KMS-11 (cell line): ENCODE results near the gene TICAM1.

Experiments
- H2AFZ ChIP-seq: fragments of 200-600 bp; sonication (generic); 2 replicates; pipeline ENCODE4 v1.6.1; 2016; ENCODE audit warnings: antibody characterized with exemption, mixed run types, low read depth
- H3K27ac ChIP-seq: fragments of 200-600 bp; sonication (generic); 2 replicates; pipeline ENCODE4 v1.6.1; 2016; ENCODE audit warnings: mild to moderate bottlenecking, mixed run types
- H3K27me3 ChIP-seq: fragments of 200-600 bp; sonication (generic); 2 replicates; pipeline ENCODE4 v1.6.1; 2017; ENCODE audit warnings: mild to moderate bottlenecking, low read depth, mixed run types, moderate library complexity; ENCODE audit not compliant: insufficient read depth
- H3K36me3 ChIP-seq: fragments of 200-600 bp; sonication (generic); 2 replicates; pipeline ENCODE4 v1.6.1; 2017; ENCODE audit warnings: mild to moderate bottlenecking, mixed run types; ENCODE audit not compliant: insufficient read depth
- H3K4me1 ChIP-seq: fragments of 200-600 bp; sonication (generic); 2 replicates; pipeline ENCODE4 v1.6.1; 2016; ENCODE audit warnings: mild to moderate bottlenecking, low read depth, mixed run types; ENCODE audit not compliant: poor library complexity, severe bottlenecking
- H3K4me2 ChIP-seq: fragments of 200-600 bp; sonication (generic); 2 replicates; pipeline ENCODE4 v1.7.0; 2016; ENCODE audit warnings: mild to moderate bottlenecking, mixed run types
- H3K4me3 ChIP-seq: fragments of 200-600 bp; sonication (generic); IDR thresholded peaks from 2 replicates; pipeline ENCODE4 v1.6.1; 2017; ENCODE audit warnings: low read depth, low read length, mixed read lengths; ENCODE audit not compliant: insufficient read depth
- H3K79me2 ChIP-seq: fragments of 200-600 bp; sonication (generic); 2 replicates; pipeline ENCODE4 v1.6.1; 2016; ENCODE audit warnings: low read depth, mixed run types; ENCODE audit not compliant: insufficient read depth
- H3K9ac ChIP-seq: fragments of 200-600 bp; sonication (generic); 2 replicates; pipeline ENCODE4 v1.6.1; 2016; ENCODE audit warnings: mild to moderate bottlenecking, mixed run types
- H4K20me1 ChIP-seq: fragments of 200-600 bp; sonication (generic); 2 replicates; pipeline ENCODE4 v1.6.1; 2016; ENCODE audit warnings: mild to moderate bottlenecking, mixed run types; ENCODE audit not compliant: insufficient read depth
- CTCF ChIP-seq: fragments of 200-600 bp; sonication (generic); conservative IDR thresholded peaks from 2 replicates; pipeline ENCODE4 v1.6.1; 2017; ENCODE audit warnings: low read depth, mild to moderate bottlenecking, antibody characterized with exemption, low read length, moderate library complexity, mixed read lengths

The TICAM1 gene

DNA sequence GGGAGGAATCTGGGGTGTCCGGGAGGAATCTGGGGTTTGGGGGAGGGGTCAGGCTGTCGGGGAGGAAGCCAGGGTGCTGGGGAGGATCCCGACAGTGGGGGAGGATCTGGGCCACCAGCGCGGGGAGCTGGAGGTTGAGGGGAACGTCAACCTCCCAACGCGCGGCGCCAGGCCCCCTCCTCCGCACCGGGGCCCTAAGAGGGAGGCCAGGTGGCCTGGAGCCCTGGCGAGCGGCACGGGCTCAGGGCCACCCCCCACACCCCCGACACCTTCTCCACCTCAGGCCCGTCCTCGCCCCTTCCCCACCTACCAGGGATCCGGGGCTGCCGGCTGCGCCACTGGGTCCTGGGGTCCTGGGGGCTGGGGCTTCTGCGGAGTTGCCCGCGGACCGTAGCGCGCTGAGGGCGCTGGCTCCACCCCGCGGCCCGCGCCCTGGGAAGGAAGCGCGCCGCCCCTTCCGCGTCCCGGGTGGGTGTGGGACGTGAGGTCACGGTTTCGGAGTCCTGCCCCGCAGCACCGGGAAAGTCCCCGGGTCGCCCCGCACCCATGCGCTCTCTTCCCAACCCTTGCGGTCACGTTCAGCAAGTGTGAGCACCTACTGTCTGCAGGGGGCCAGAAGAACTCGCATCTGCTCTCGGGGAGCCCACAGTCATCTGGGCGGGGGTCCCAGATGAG is at the start of gene TICAM1:
TICAM1 (minus strand) TSS at position 409 of the 675 bp plus-strand sequence. CDS start 13,335 bp downstream, outside the sequence.
- H2AFZ ChIP-seq, result peak within 1 kb of the TSS; percentile 70; the same call in 1 of the 2 replicates

DNA sequence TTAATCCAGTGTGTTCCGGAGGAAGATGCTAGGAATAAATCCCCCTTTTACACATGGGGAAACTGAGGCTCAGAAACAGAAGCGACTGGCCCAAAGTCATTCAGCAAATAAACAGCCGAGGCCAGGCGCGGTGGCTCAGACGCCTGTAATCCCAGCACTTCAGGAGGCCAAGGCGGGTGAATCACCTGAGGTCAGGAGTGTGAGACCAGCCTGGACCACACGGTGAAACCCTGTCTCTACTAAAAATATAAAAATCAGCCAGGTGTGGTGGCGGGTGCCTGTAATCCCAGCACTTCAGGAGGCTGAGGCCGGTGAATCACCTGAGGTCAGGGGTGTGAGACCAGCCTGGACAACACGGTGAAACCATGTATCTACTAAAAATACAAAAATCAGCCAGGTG is 47.5 kb upstream of the TICAM1 start:
- Histone ChIP-seq H3K4me2 (no peak overlapping the region), H3K27ac (no peak overlapping the region), H4K20me1 (no peaks in the 10 kb centered on the region), H3K27me3 (no peaks in the 10 kb centered on the region), H2AFZ (no peak overlapping the region), H3K4me1 (no peaks in the 10 kb centered on the region), H3K79me2 (no peaks in the 10 kb centered on the region), H3K9ac (no peak overlapping the region), H3K4me3 (no peak overlapping the region), H3K36me3 (no peaks in the 10 kb centered on the region)
- TF ChIP-seq CTCF, result no peak

More for the DNA sequence above, at the start of gene TICAM1:
- H3K4me3 ChIP-seq, result no peak within 1 kb of the TSS
- H3K9ac ChIP-seq, result peak within 1 kb of the TSS; percentile 76
- TF ChIP-seq CTCF, result no peak
- H3K79me2 ChIP-seq, result peaks cover 24% of the 10 kb centered on the region
- no peaks in the 10 kb centered on the region for H3K27me3 ChIP-seq
- no peaks in the 10 kb centered on the region for H3K36me3 ChIP-seq
- H3K4me1 ChIP-seq, result peaks cover 37% of the 10 kb centered on the region
- H4K20me1 ChIP-seq, result no peaks in the 10 kb centered on the region
- H3K27ac ChIP-seq, result peak within 1 kb of the TSS; percentile 40
- H3K4me2 ChIP-seq, result peak within 1 kb of the TSS; percentile 72

DNA sequence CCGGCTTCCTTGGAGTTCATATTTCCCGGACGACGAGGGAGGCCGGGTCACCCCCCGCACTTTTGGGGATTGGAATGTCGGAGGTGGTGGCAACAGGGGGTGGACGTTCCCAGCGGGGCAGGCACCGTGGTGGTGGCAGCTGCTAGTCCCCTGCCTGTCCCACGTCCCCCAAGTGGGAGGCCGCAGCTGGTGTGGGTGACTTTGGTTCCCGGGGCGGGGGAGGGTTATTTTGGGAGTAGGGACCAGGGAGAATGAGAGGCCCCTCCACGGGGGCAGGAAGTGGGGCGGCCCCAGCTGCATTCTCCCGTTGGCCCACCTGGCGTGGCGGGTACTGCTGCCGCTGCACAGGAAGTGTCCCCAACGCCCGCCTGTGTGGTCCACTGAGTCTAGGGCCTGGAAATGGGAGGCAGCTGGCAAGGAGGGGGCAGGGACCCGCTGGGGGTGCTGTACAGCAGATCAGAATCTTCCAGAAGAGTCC is 47.0 kb upstream of the TICAM1 start:
- TF ChIP-seq CTCF, result no peak
- Histone ChIP-seq H3K27ac (no peak overlapping the region), H3K9ac (no peak overlapping the region), H3K4me1 (no peaks in the 10 kb centered on the region), H3K4me3 (no peak overlapping the region), H3K4me2 (no peak overlapping the region), H2AFZ (no peak overlapping the region), H3K27me3 (no peaks in the 10 kb centered on the region), H3K36me3 (no peaks in the 10 kb centered on the region), H4K20me1 (no peaks in the 10 kb centered on the region), H3K79me2 (no peaks in the 10 kb centered on the region)

- H3K4me2 ChIP-seq, result no peak overlapping the region
- H2AFZ ChIP-seq, result no peak overlapping the region
- H4K20me1 ChIP-seq, result no peaks in the 10 kb centered on the region
- no peak for TF ChIP-seq CTCF
- H3K4me3 ChIP-seq, result no peak overlapping the region
- H3K79me2 ChIP-seq, result no peaks in the 10 kb centered on the region
- H3K36me3 ChIP-seq, result no peaks in the 10 kb centered on the region
- H3K9ac ChIP-seq, result no peak overlapping the region
- no peaks in the 10 kb centered on the region for H3K27me3 ChIP-seq
- no peaks in the 10 kb centered on the region for H3K4me1 ChIP-seq
- no peak overlapping the region for H3K27ac ChIP-seq
Measured at GRCh38 chr19:4877753-4878490, 46.4 kb upstream of the TICAM1 start.
